DOHH2 (cell line): Measurements from ENCODE around the gene NEK11.
A peak's percentile ranks its signal among the peaks of the same experiment; 100 is the strongest.

Experiments
- H3F3A ChIP-seq: fragments of 200-600 bp; sonication (generic), shearing (Covaris generic); 2 replicates; pipeline ENCODE4 v1.6.0; 2016; ENCODE audit warnings: antibody characterized with exemption, mild to moderate bottlenecking; ENCODE audit not compliant: control insufficient read depth, insufficient read depth
- H3K27ac ChIP-seq: fragments of 200-600 bp; sonication (generic); 2 replicates; pipeline ENCODE4 v1.5.1; 2014; ENCODE audit warnings: low read depth, mild to moderate bottlenecking, low read length, moderate library complexity
- H3K27me3 ChIP-seq: fragments of 200-600 bp; sonication (generic); 2 replicates; pipeline ENCODE4 v1.6.1; 2014; ENCODE audit warnings: mild to moderate bottlenecking, low read length, mixed read lengths; ENCODE audit not compliant: control insufficient read depth
- H3K36me3 ChIP-seq: fragments of 200-600 bp; sonication (generic); 2 replicates; pipeline ENCODE4 v1.6.1; 2014; ENCODE audit warnings: mild to moderate bottlenecking, low read length, moderate library complexity, mixed read lengths; ENCODE audit not compliant: control insufficient read depth
- H3K4me1 ChIP-seq: fragments of 200-600 bp; sonication (generic); 2 replicates; pipeline ENCODE4 v1.6.1; 2014; ENCODE audit warnings: mild to moderate bottlenecking, low read length, mixed read lengths; ENCODE audit not compliant: control insufficient read depth
- H3K4me2 ChIP-seq: fragments of 200-600 bp; sonication (generic); 2 replicates; pipeline ENCODE4 v1.6.0; 2014; ENCODE audit warnings: mild to moderate bottlenecking, low read length, moderate library complexity
- H3K4me3 ChIP-seq: fragments of 200-600 bp; sonication (generic); 2 replicates; pipeline ENCODE4 v1.5.1; 2014; ENCODE audit warnings: mild to moderate bottlenecking, low read length, mixed read lengths
- H3K79me2 ChIP-seq: fragments of 200-600 bp; sonication (generic); 2 replicates; pipeline ENCODE4 v1.6.1; 2014; ENCODE audit warnings: mild to moderate bottlenecking, low read length, mixed read lengths; ENCODE audit not compliant: control insufficient read depth
- H3K9me2 ChIP-seq: fragments of 200-600 bp; sonication (generic); replicated peaks from 2 replicates; pipeline ENCODE4 v1.6.1; 2014; ENCODE audit warnings: mild to moderate bottlenecking, low read length, mixed read lengths; ENCODE audit not compliant: control insufficient read depth
- H3K9me3 ChIP-seq: fragments of 200-600 bp; sonication (generic); 2 replicates; pipeline ENCODE4 v1.6.1; 2014; ENCODE audit warnings: antibody characterized with exemption, low read length, mixed read lengths; ENCODE audit not compliant: control insufficient read depth, insufficient read depth
- H4K20me1 ChIP-seq: fragments of 200-600 bp; sonication (generic); 2 replicates; pipeline ENCODE4 v1.6.0; 2014; ENCODE audit warnings: low read depth, mild to moderate bottlenecking, antibody characterized with exemption, low read length, moderate library complexity; ENCODE audit not compliant: control insufficient read depth, insufficient read depth
- EZH2phosphoT487 ChIP-seq: fragments of 200-600 bp; sonication (generic); IDR thresholded peaks from 2 replicates; pipeline ENCODE4 v1.6.1; 2017; ENCODE audit warnings: borderline replicate concordance, mild to moderate bottlenecking, antibody characterized with exemption, low read length, moderate library complexity, mixed read lengths
- TF ChIP-seq, protein P1 (sequence below): fragments of 200-600 bp; sonication (generic); IDR thresholded peaks from one replicate; pipeline ENCODE4 v1.5.1; 2014; ENCODE audit warnings: antibody characterized with exemption, mild to moderate bottlenecking, low read depth, low read length; ENCODE audit not compliant: poor library complexity, severe bottlenecking

Gene NEK11, protein sequence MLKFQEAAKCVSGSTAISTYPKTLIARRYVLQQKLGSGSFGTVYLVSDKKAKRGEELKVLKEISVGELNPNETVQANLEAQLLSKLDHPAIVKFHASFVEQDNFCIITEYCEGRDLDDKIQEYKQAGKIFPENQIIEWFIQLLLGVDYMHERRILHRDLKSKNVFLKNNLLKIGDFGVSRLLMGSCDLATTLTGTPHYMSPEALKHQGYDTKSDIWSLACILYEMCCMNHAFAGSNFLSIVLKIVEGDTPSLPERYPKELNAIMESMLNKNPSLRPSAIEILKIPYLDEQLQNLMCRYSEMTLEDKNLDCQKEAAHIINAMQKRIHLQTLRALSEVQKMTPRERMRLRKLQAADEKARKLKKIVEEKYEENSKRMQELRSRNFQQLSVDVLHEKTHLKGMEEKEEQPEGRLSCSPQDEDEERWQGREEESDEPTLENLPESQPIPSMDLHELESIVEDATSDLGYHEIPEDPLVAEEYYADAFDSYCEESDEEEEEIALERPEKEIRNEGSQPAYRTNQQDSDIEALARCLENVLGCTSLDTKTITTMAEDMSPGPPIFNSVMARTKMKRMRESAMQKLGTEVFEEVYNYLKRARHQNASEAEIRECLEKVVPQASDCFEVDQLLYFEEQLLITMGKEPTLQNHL

DNA sequence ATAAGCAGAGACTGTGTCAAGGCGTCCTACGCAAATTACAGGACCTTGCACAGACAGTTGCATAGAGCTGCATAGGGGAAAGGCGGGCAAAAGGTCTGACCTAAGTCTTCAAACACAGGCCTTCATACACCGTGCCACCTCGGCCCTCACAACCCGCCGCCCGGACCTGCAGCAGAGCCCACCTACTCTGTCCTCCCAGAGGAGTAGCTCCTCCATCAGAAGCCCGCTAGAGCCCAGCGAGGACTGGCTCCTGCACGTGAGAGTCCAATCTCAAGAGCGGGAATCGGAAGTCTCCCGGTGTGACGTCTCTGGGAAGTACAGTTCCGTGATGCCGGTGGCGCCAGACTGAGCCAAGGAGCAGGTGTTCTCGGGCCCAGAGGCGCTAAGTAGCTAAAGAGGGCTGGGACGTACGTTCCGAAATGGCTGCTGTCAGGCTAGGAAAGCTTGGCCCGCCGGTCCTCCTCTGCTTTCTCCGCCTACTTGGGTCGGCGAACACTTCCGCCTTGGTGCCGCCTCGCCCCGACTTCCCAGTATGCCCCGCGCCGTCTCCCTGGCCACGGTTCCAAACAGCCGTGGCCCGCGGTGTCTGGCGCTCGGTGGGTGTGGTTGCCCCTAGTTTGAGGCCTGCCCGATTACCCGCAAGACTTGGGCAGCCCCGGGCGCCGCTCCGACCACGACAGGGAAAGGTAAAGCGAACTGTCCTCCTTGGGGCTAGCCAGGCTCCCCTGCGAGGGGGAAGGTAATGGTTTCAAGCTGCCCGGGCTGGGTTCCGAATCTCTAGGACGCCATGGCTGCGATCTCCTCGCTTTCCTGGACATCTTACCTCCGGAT is at the start of gene NEK11, which contains the start of gene ASTE1:
Gene NEK11 (plus strand): TSS at position 557 of the 831 bp plus-strand sequence. CDS start 2,832 bp downstream, outside the sequence.
Gene ASTE1 (minus strand): TSS at position 505 of the 831 bp plus-strand sequence. CDS start 1,519 bp downstream, outside the sequence.
- peaks cover 33% of the 10 kb centered on the region for H3K36me3 ChIP-seq
- H3K4me3 ChIP-seq, result peak within 1 kb of the TSS; percentile 99
- H3K27me3 ChIP-seq, result no peaks in the 10 kb centered on the region
- no peaks in the 10 kb centered on the region for H3F3A ChIP-seq
- H3K9me3 ChIP-seq, result no peaks in the 10 kb centered on the region
- peaks cover 17% of the 10 kb centered on the region for H3K79me2 ChIP-seq
- TF ChIP-seq, protein P1, sequence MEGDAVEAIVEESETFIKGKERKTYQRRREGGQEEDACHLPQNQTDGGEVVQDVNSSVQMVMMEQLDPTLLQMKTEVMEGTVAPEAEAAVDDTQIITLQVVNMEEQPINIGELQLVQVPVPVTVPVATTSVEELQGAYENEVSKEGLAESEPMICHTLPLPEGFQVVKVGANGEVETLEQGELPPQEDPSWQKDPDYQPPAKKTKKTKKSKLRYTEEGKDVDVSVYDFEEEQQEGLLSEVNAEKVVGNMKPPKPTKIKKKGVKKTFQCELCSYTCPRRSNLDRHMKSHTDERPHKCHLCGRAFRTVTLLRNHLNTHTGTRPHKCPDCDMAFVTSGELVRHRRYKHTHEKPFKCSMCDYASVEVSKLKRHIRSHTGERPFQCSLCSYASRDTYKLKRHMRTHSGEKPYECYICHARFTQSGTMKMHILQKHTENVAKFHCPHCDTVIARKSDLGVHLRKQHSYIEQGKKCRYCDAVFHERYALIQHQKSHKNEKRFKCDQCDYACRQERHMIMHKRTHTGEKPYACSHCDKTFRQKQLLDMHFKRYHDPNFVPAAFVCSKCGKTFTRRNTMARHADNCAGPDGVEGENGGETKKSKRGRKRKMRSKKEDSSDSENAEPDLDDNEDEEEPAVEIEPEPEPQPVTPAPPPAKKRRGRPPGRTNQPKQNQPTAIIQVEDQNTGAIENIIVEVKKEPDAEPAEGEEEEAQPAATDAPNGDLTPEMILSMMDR, result no peak
- TF ChIP-seq EZH2phosphoT487, result no peak
- H3K27ac ChIP-seq, result peak within 1 kb of the TSS; percentile 41
- H3K4me2 ChIP-seq, result peak within 1 kb of the TSS; percentile 93
- H3K4me1 ChIP-seq, result peaks cover 25% of the 10 kb centered on the region
- H3K9me2 ChIP-seq, result no peaks in the 10 kb centered on the region
- H4K20me1 ChIP-seq, result no peaks in the 10 kb centered on the region

DNA sequence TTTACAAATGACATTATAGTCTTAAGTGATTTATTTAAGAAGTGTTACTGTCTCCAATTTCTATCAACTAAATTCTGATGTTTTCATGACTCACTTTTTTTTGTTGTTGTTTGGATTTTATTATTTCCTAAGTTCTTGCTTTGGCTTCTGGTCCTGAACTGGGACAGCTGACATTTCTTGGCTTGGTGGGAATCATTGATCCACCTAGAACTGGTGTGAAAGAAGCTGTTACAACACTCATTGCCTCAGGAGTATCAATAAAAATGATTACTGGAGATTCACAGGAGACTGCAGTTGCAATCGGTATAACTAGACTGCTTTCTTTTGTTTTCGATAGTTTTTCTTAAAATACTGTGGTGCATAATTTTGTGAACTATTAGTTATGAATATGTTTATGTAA is 47.6 kb upstream of the NEK11 start:
- peaks cover 26% of the 10 kb centered on the region for H3K36me3 ChIP-seq
- TF ChIP-seq, protein P1, result no peak
- no peak for TF ChIP-seq EZH2phosphoT487
- H4K20me1 ChIP-seq, result no peaks in the 10 kb centered on the region
- no peak overlapping the region for H3K4me2 ChIP-seq
- peaks cover 4% of the 10 kb centered on the region; the same call in 1 of the 2 replicates for H3K4me1 ChIP-seq
- no peak overlapping the region for H3K27ac ChIP-seq
- no peaks in the 10 kb centered on the region for H3F3A ChIP-seq
- no peaks in the 10 kb centered on the region for H3K79me2 ChIP-seq
- H3K9me3 ChIP-seq, result no peaks in the 10 kb centered on the region
- H3K9me2 ChIP-seq, result no peaks in the 10 kb centered on the region
- no peak overlapping the region for H3K4me3 ChIP-seq
- H3K27me3 ChIP-seq, result no peaks in the 10 kb centered on the region

DNA sequence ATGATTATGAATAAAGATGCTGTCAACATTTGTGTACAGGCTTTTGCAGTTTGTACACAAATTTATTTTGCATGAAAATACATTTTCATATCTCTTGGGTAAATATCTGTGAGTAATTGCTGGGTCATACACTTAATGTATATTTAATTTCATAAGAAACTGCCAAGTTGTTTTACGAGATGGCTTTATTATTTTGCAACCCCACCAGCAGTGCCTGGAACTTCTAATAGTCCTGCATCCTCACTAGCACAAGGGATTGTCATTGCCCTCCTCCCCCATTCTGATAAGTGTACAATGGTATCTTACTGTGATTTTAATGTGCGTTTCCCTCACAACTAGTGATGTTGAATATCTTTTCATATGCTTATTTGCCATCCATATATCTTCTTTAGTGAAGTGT is 45.2 kb upstream of the NEK11 start:
- Histone ChIP-seq H3K4me1 (peaks cover 4% of the 10 kb centered on the region; the same call in 1 of the 2 replicates), H3K79me2 (no peaks in the 10 kb centered on the region), H3K36me3 (peaks cover 22% of the 10 kb centered on the region), H4K20me1 (no peaks in the 10 kb centered on the region), H3K27ac (no peak overlapping the region), H3K4me2 (no peak overlapping the region), H3F3A (no peaks in the 10 kb centered on the region), H3K27me3 (no peaks in the 10 kb centered on the region), H3K9me3 (no peaks in the 10 kb centered on the region), H3K4me3 (no peak overlapping the region), H3K9me2 (no peaks in the 10 kb centered on the region)
- no peak for TF ChIP-seq EZH2phosphoT487
- TF ChIP-seq, protein P1, result no peak
